ENCODE measurements around the gene ZBTB46.
A peak's percentile ranks its signal among the peaks of the same experiment; 100 is the strongest.
"Not testable (repeated sequence)": the region's sequence is repeated elsewhere in the genome, so short reads cannot be mapped to it uniquely, and the experiment has no call there.

ZBTB46 gene, protein sequence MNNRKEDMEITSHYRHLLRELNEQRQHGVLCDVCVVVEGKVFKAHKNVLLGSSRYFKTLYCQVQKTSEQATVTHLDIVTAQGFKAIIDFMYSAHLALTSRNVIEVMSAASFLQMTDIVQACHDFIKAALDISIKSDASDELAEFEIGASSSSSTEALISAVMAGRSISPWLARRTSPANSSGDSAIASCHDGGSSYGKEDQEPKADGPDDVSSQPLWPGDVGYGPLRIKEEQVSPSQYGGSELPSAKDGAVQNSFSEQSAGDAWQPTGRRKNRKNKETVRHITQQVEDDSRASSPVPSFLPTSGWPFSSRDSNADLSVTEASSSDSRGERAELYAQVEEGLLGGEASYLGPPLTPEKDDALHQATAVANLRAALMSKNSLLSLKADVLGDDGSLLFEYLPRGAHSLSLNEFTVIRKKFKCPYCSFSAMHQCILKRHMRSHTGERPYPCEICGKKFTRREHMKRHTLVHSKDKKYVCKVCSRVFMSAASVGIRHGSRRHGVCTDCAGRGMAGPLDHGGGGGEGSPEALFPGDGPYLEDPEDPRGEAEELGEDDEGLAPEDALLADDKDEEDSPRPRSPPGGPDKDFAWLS

DNA sequence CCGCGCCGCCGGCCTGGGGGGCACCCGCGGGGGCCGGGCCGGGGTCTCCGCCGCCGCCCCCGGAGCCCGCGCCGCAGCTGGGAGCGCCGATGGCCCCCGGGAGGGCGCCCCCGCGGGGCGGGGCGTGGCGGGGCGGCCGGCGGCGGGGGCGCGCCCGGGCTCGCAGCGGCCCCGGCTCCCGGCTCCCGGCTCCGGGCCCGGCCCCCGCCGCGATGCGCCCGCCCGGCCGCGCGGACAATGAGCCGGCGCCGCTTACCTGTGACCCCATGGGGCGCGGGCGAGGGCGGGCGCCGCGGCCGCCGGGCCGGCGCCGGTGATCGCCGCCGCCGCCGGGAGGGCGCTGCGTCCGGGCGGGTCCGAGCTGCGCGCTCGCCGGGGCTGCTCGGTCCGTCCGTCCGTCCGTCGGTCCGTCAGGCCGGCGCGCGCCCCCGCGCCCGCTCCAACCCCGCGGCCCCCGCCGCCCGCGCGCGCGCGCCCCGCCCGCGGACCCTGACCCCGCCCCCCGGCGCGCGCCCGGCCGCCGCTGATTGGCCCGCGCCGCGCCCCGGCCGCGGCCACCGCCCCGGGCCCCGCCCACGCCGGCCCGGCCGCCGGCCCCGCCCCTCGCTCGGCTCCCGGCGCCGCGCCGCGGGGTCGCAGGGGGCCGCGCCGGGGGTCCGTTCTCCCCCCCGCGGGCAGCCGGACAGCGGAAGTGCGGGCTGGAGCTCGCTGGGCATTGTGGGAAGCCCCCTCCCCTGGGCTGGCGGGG lies at the start of gene ZBTB46:
Gene ZBTB46, minus strand, starts transcription at position 424 of the 748 bp plus-strand sequence. CDS start 40,507 bp downstream, outside the sequence.
- DNase-seq = no peak

DNA sequence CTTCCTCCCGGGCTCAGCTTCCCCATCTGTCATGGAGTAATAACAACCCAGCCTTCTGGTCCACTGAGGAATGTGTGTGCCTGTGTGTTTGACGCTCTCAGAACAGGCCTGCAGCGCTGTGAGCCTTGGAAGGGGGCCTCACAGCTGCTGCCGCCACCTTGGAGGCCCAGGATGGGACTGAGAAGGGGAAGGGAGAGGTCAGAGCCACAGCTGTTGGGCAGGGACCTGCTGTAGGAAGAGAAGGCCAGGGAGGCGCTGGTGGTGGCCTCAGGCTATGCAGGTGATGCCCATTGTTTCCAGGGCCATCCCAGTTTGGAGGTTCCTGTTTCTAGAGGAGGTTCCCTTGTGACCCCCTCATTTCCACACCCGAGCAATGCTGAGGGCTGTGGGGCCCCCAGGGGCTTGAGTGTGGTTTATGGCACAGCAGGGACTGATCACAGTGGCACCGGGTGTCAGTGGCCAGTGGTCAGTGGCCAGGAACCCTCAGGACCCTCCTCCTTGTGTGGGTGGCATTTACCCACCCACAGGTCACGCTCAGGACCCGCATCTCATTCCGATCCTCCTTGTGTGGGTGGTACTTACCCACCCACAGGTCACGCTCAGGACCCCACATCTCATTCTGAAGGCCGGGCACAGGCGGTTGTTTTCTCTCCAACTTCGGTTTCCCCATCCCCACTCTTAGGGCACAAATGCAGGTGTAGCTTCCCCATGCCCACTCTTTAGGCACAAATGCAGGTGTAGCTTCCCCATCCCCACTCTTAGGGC lies 48.0 kb upstream of the ZBTB46 start:
- no peak for DNase-seq

DNA sequence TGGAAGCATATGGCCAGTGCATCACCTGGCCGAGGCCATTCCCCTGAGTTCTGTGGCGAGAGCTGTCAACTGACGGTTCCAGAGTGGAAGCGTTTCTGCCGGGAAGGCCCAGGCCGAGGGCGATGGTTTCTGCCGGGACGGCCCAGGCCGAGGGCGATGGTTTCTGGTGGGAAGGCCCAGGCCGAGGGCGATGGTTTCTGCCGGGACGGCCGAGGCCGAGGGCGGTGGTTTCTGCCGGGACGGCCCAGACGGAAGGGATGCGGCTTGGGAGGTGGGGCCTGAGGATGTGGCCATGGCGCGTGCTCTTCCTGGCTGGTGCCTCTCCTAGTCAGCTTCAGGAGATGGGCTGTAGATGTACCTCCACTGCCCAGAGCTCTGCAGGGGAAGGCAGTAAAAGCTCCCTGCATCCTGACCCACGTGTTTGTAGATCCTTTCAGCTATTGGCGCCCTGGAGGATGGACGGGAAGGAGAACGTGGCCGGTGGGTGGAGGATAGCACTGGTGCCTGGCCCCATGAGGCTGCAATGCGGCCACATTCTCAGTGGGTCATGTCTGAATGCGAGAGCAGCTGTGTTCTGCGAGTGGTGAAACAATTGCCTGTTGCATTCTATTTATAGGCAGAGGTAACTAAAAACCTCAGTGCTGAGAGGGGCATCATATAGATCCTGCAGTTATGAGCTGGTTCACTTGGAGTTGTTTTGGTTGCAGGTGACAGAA lies 46.8 kb upstream of the ZBTB46 start:
- no peak for DNase-seq

GRCh38 chr20:63876489-63877036 lies 45.5 kb upstream of the ZBTB46 start:
- no peak for DNase-seq

DNA sequence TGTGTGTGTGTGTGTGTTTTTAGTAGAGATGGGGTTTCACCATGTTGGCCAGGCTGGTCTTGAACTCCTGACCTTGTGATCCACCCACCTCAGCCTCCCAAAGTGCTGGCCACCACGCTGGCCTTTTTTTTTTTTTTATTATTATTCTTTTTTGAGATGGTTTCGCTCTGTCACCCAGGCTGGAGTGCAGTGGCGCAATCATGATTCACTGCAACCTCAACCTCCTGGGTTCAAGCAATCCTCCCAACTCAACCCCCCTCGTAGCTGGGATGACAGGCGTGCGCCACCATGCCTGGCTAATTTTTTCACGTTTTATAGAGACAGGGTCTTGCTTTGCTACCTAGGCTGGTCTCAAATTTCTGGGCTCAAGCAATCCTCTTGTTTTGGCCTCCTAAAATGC lies 43.2 kb upstream of the ZBTB46 start:
- not testable (repeated sequence) for DNase-seq

GRCh38 chr20:63873477-63873971 lies 42.5 kb upstream of the ZBTB46 start:
- DNase-seq = no peak

DNA sequence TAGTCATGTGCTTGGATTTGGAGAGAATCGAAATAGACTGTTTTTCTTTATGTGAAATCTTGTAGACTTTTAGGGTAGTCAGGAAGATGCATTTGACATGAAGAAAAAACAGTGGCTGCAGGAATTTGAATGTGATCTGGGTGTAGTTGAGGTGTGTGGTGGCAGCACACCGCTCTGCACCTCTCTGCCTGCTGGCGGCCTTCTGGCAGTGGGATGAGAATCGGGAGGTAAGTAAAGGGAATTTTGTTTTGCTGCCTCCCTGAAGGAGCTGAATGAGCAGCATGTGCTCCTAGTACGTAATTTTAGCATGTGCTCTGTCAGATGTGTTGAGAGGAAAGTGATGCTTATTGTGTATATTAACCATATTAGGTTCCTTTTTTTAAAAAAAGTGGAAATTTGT lies 37.2 kb upstream of the ZBTB46 start:
- no peak for DNase-seq

GRCh38 chr20:63867042-63867441 lies 36.0 kb upstream of the ZBTB46 start:
- not testable (repeated sequence) for DNase-seq

GRCh38 chr20:63864978-63865640 lies 34.0 kb upstream of the ZBTB46 start, which contains the start of gene TPD52L2:
Gene TPD52L2, plus strand, starts transcription at chr20:63865270. Its CDS starts 96 bp downstream, at chr20:63865366.
- DNase-seq = peak; percentile 90

DNA sequence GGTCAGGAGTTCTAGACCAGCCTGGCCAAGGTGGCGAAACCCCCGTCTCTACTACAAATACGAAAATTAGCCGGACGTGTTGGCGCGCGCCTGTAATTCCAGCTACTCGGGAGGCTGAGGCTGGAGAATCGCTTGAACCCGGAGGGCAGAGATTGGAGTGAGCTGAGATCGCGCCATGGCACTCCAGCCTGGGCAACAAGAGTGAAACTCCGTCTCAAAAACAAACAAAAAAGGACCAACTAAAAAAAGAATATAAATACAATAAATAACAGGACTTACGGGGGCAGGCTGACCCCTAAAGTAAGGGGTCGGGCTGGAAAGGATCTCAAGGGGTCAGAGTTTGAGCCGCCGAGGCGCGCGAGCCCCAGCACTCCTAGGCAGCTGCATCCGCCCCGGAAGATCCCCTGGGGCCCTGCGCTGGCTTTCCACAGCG lies 33.5 kb upstream of the ZBTB46 start:
- DNase-seq = no peak

- no peak for DNase-seq
Measured at GRCh38 chr20:63863798-63864544, 32.9 kb upstream of the ZBTB46 start.

DNA sequence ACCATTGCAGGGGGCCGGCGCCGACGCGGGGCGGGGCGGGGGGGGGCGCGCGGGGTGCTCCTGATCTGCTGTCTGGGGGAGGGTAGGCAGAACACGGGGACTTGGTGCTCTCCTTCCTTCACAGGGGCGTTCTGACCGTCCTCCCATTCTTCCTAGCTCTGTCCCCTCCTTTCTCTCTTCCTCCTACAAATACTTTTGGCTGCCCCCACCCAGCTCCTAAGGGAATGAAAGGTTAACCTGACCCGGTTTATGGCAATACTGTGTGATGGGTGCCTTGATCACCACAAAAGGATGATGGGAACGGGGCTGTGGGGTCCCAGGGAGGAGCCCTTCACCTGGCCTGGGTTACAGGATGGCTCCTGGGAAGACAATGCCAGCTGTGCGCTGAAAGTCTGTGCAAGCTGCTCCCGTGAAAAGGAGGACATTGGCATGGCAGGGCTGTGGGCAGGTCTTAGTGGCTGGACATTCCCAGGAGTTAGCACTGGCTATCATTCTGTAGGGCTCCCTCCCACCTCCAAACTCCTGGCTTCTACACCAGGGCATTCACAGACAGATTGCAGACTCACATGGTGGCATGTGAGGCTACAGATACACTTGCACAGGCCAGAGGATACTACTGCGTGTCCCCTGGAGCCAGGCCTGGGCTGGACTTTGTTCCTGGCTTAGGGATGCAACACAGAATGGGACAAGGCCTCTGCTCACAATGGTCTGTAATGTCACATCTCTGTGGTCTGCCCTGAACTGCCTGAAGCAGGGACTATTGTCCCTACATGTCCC lies 32.1 kb upstream of the ZBTB46 start:
- no peak for DNase-seq

- DNase-seq = no peak
Measured at GRCh38 chr20:63861981-63862901, 31.2 kb upstream of the ZBTB46 start.

DNA sequence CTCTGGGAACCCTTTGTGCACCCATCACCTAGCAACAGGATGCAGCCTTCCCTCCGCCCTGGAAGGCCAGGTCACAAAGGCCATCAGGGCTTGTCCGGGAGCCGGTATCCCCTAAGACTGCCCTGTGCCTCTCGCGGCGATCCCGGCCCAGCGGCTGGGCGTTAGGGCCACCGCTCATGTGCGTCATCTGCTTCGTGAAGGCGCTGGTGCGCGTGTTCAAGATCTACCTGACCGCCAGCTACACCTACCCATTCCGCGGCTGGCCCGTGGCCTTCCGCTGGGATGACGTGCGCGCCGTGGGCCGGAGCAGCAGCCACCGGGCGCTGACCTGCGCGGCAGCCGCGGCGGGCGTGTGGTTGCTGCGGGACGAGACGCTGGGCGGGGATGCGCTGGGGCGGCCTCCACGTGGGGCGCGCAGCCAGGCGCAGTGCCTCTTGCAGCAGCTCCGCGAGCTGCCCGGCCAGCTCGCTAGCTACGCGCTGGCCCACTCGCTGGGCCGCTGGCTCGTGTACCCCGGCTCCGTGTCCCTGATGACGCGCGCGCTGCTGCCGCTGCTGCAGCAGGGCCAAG lies 30.4 kb upstream of the ZBTB46 start, which contains the start of gene ABHD16B:
Gene ABHD16B, plus strand, starts transcription at position 134 of the 570 bp plus-strand sequence. Its CDS starts 43 bp downstream, at position 177.
- no peak for DNase-seq

DNA sequence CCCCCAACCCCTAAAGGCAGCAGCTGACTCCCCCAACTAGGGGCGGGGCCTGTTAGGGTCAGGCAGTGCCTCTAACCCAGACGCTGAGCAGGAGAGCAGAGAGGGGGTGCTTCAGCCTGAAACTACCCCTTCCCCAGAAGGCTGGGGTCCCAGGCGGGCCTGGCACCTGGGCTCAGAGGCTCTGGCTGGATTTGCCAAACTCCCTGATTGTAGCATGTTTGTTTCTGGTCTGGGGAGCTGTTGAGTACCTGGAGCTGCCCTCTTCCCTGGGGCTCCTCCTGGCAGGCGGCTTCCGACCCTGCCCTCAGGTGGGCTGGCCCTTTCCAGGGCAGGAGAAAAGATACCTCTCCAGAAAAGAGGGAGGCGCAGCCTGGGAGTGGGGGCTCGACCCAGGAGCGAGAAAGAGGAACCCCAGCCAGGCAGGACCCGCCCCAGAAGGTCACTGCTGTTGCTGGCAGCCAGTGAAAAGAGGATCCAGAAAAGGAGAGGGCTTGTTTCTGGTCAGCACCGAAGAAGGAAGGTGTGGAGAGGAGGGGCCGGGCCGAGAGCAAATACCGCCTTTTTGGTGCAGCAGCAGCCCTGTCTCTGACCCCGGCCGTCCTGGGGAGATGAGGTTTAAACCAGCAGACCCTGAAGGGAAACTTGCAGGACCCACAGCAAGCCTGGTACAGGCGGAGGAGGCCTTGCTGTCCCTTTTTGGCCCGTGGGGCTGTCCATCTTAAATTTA lies 29.4 kb upstream of the ZBTB46 start:
- DNase-seq = no peak

DNA sequence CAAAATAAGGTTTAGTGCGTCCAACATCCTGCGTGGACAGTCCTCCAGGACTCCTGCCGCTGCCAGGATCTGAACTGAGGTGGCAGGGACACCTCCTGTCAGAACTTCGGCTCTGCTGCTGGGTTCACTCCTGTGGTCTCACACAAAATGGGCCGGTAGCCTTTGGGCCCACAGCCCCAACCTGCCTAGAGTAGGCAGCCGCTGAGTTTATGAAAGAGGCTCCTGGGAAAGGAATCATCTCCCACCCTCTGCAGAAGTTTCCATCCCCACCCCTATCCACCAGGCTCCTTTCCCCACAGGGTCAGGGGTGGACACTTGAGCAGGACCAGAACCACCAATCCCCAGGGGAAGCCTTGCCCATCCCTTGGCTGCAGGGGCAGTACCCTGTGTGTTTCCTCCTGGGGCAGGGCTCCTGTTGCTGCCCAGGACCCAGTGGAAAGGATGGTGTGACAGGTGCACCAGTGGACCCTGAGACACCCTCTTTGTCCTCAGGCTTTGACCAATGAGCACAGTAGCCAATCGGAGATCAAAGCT lies 28.2 kb upstream of the ZBTB46 start:
- DNase-seq = no peak
